T47D (cell line): Measurements from ENCODE around the gene WFDC1.

Experiments
- DNase-seq, 2 experiments: peaks; one replicate each; pipeline versions ENCODE4 v3.0.0 to v3.0.0-alpha.2; 2011 to 2012; ENCODE audit warnings: low read depth in 1 of 2, low spot score in 1 of 2
- JUND ChIP-seq: IDR thresholded peaks from 2 replicates; pipeline ENCODE4 v1.6.1; 2012; ENCODE audit warnings: low read depth
- in situ Hi-C: cut with HindIII; loops from 2 replicates; pipeline ENCODE4 v1.10.0; 2016; ENCODE audit warnings: low sequenced_read_pairs, low pct_unique_long_range_greater_than_20kb

WFDC1 gene

DNA sequence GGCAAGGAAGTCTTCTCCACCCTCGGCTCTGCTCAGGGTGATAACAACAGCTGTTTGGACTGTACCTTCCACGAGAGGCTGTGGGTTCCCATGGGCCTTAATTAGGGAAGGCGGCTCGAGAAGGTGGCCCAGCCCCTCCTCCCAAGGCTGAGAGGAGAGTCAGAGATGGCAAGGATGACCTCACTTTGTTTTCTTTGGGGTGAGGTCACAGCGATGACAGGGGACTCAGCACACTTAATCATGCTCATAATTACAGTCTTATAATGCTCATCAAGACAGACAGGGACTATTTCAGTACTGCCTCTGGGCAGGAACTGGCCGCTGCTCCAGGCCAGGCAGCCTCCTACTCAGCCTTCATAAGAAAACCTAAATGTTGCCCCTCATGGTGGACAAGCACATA is 19.7 kb downstream of the WFDC1 start:
- in situ Hi-C loops, result no loop called here
- no peak for TF ChIP-seq JUND
- DNase-seq, result no peak

GRCh38 chr16:84314814-84315213 is 20.1 kb downstream of the WFDC1 start:
- no peak for DNase-seq
- in situ Hi-C loops, result no loop called here
- TF ChIP-seq JUND, result no peak

GRCh38 chr16:84315422-84315821 is 20.7 kb downstream of the WFDC1 start:
- in situ Hi-C loops, result no loop called here
- no peak for TF ChIP-seq JUND
- no peak for DNase-seq

DNA sequence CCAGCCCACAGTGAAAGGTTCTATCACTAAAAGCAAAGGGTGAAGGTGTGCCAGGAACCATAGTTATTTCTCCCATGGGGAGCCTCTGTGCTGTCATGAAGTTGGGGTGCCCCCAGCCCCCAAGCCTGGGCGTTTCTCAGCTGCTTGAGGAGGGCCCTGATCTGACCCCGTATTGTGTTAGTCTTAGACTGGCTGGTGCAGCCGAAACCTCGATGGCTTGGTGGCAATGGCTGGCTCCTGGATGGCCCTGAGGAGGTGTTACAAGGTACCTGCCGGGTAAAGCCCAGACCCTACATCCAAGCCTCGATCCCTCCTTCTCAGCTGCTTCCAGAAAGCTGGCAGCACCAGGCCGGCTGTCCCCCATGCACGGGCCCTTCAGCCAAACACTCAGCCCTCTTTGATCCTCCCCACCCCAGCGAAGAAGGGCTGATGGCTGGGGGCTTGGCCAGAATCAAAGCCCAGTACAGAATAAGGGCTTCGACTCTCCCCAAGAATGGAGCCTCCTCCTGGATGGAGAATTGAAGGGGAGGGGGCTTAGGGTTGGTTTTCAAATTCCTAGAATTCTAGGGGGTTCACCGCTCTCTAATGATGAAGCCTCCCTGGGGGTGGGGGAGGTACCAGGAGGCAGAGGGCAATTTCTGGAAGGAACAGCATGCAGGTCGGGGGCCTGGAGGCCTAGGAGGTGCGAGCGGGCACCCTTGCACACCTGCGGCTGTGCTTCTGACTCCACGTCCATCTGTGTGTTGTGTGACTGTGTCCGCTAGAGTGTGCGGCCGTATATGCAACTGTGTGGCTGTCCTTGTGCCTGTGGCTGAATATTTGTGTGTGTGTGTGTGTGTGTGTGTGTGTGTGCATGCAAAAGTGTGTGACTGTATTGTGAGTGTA is 23.7 kb downstream of the WFDC1 start:
- in situ Hi-C loops, result no loop called here
- TF ChIP-seq JUND, result no peak
- no peak for DNase-seq

DNA sequence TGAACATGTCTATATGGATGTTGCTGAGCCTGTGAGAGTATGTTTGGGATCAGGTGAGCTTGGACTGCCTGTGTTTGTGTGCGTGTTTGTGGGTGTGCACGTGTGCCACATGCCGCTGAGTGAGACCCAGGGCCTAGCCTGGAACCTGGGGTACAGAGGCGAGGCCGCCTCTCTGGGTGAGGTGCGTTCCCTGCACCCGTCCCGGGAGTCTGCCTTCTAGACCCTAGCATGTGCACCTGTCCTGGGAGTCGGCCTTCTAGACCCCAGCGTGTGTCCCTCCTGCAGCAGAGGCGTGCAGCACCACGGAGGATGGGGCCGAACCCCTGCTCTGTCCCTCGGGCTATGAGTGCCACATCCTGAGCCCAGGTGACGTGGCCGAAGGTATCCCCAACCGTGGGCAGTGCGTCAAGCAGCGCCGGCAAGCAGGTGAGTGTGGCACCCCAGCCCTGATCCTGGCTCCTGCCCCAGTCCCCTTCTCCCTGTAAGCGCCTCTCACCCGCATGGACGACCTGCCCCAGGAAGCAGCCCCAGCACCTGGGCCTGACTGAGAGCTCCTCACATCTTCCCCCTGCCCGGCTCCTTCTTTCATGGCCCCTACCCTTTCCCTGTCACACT is 24.6 kb downstream of the WFDC1 start:
- in situ Hi-C loops, result no loop called here
- TF ChIP-seq JUND, result no peak
- DNase-seq, result no peak

DNA sequence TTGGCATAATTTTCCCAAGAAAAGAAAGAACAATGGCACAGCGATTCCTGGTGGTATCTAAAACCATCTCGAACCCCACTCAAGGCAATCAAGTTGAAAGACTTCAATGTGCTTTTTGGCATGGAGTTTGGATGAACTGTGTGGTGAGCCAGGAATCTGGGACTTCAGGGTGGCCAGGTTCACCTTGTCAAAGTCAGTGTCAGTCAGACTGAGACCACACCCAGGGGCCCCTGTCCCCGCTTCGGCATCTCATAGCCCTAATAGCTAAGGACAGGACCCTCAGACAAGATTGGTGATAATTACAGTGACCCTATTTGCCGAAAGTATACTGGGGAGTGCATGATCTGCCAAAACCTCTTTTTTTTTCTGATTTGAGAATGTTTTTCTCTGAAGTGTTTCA is 25.8 kb downstream of the WFDC1 start:
- no peak for TF ChIP-seq JUND
- no peak for DNase-seq
- in situ Hi-C loops, result no loop called here

GRCh38 chr16:84321932-84322331 is 27.3 kb downstream of the WFDC1 start:
- in situ Hi-C loops, result no loop called here
- TF ChIP-seq JUND, result no peak
- DNase-seq, result peak in 1 of 2 experiments; percentile 74

- no peak for DNase-seq
- no peak for TF ChIP-seq JUND
- in situ Hi-C loops, result no loop called here
These were observed 28.1 kb downstream of the WFDC1 start for GRCh38 chr16:84322749-84323148.

DNA sequence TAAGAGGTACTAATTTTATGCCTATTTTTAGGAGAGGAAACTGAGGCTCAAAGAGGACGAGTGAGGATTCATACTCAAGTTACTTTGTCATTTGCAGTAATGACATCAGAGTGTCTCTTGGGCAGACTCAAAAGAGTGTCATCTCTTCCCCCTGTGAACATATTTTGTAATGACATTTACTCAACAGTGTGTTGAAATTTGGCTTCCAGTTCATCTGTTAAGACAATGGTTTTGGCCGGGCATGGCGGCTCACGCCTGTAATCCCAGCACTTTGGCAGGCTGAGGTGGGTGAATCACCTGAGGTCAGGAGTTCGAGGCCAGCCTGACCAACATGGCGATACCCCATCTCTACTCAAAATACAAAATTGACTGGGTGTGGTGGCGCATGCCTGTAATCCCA is 28.9 kb downstream of the WFDC1 start:
- DNase-seq, result no peak
- in situ Hi-C loops, result no loop called here
- TF ChIP-seq JUND, result no peak

DNA sequence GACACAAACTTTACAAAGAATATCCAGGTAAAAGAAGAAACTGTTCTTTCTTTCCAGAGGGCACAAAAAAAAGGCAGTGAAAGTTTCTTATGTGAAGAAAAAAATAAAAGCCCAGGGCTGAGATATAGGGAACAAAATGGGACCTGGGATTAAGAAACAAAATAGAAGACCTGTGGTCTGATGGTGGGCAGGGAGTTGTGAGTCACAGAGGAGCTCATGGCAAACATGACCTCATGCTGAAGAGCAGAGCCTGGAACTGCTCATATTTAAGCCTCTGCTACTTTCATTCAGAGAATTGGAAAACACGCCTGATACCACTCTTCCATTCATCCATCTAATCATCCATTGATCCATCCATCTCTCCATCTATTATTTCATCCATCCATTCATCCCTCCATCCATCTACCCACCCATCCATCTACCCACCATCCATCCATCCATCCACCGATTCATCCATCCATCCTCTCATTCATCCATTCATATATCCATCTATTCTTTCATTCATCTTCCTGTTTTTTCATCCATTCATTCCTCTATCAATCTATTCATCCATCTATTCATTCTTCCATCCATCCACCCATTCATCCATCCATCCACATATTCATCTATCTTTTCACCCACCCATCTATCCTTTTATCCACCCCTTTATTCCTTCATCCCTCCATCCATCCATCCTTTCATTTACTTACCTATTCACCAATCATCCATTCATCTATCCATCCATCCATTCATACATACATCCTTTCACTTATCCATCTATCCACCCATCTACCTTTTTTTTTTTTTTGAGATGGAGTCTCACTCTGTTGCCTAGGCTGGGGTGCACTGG is 30.0 kb downstream of the WFDC1 start:
- no peak for DNase-seq
- in situ Hi-C loops, result no loop called here
- TF ChIP-seq JUND, result no peak

DNA sequence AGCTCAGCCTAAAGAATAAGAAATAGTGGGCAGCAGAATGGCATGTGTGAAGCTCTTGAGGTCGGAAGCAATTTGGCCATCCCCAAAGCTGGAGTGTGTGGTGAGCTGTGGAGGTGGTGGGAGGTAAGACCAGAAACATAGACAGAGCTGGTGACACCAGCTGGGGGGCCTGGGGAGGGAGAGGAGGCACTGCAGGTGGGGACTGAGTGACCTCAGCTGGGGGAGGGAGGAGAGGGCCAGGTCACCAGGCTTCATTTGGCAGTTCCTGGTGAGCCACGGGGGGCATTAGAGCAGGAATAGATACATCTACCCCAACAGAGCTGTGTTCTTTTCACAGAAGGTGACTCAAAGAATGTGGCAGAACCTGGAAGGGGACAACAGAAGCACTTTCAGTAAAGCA is 31.9 kb downstream of the WFDC1 start:
- in situ Hi-C loops, result no loop called here
- DNase-seq, result no peak
- TF ChIP-seq JUND, result no peak

GRCh38 chr16:84327926-84328505 is 33.3 kb downstream of the WFDC1 start:
- no peak for DNase-seq
- in situ Hi-C loops, result no loop called here
- TF ChIP-seq JUND, result no peak

GRCh38 chr16:84329016-84329415 is 34.3 kb downstream of the WFDC1 start:
- in situ Hi-C loops, result no loop called here
- DNase-seq, result no peak
- no peak for TF ChIP-seq JUND
